Colonic mucosa (tissue), 4 donors: Measurements from ENCODE around the gene C11orf91. TPM values are rescaled to one million over a fixed set of nuclear protein-coding genes. Genes with fewer than 3 reads are reported as not detected.
A peak's percentile ranks its signal among the peaks of the same experiment; 100 is the strongest.

Experiments used
- DNase-seq: peaks from one replicate; pipeline ENCODE4 v3.0.0-alpha.2; 2020
- H3K27ac ChIP-seq: fragments of 200-600 bp; one replicate; pipeline ENCODE4 v1.8.0; 2021
- H3K27me3 ChIP-seq: fragments of 200-600 bp; one replicate; pipeline ENCODE4 v1.8.0; 2021
- H3K36me3 ChIP-seq: fragments of 200-600 bp; one replicate; pipeline ENCODE4 v1.8.0; 2021
- H3K4me1 ChIP-seq: fragments of 200-600 bp; one replicate; pipeline ENCODE4 v1.8.0; 2021; ENCODE audit warnings: mild to moderate bottlenecking
- H3K4me3 ChIP-seq: fragments of 200-600 bp; one replicate; pipeline ENCODE4 v1.8.0; 2021
- H3K9ac ChIP-seq, 2 donors: one replicate each; pipeline ENCODE4 v1.7.0; 2013; ENCODE audit warnings: control low read depth in 2 of 2, low read depth in 2 of 2, low read length in 2 of 2
- H3K9me3 ChIP-seq: fragments of 200-600 bp; one replicate; pipeline ENCODE4 v1.8.0; 2021
- intact Hi-C: fragments of 100-400 bp; cut with DNase I; formaldehyde crosslinking; loops from one replicate; pipeline ENCODE4 v1.14.1; 2022
- total RNA-seq, 2 donors: library from RNA; stranded (reverse); fragmentation: NEBNext Ultra II Directional in 1 of 2; extraction: Animal tissue kit (Norgen Biotek cat#: 25700) in 1 of 2; gene quantifications; one replicate each; pipeline ENCODE4 v1.2.1, GENCODE V29; 2021
- TF ChIP-seq, protein P1 (sequence below): fragments of 200-600 bp; IDR thresholded peaks from one replicate; pipeline ENCODE4 v1.8.0; 2022; ENCODE audit warnings: antibody characterized with exemption, mild to moderate bottlenecking
- donor health status: healthy.
- donor health status: DM: no; HTN: no; CAD: no.
- donor health status: DM: no; HTN: no; CAD: no.

C11orf91 gene
- total RNA-seq, 2 donors from 2014 or later, result not detected

DNA sequence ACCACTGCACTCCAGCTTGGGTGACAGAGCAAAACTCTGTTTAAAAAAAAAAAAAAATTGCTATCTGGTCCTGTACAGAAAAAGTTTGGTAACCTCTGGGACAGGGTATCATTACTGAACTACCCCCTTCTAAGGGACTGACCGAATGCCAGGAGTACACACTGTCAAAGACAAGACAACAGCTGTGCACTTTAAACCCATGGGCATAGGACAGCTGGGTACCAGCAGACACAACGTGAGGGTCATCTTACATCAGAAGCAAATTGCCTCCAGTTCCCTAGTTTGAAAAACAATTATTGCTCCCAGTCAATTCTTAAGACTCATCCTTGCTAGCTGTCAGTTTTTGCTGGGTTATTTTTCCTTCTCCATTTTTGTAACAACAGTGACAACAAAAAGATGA, 17.8 kb upstream of the C11orf91 start:
- no peak for DNase-seq
- Histone ChIP-seq H3K27ac (no peak overlapping the region), H3K27me3 (no peaks in the 10 kb centered on the region), H3K36me3 (no peaks in the 10 kb centered on the region), H3K4me1 (peaks cover 4% of the 10 kb centered on the region), H3K4me3 (no peak overlapping the region), H3K9me3 (no peaks in the 10 kb centered on the region), H3K9ac (no peak overlapping the region)
- intact Hi-C loops, result no loop called here
- TF ChIP-seq, protein P1, sequence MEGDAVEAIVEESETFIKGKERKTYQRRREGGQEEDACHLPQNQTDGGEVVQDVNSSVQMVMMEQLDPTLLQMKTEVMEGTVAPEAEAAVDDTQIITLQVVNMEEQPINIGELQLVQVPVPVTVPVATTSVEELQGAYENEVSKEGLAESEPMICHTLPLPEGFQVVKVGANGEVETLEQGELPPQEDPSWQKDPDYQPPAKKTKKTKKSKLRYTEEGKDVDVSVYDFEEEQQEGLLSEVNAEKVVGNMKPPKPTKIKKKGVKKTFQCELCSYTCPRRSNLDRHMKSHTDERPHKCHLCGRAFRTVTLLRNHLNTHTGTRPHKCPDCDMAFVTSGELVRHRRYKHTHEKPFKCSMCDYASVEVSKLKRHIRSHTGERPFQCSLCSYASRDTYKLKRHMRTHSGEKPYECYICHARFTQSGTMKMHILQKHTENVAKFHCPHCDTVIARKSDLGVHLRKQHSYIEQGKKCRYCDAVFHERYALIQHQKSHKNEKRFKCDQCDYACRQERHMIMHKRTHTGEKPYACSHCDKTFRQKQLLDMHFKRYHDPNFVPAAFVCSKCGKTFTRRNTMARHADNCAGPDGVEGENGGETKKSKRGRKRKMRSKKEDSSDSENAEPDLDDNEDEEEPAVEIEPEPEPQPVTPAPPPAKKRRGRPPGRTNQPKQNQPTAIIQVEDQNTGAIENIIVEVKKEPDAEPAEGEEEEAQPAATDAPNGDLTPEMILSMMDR, result no peak

DNA sequence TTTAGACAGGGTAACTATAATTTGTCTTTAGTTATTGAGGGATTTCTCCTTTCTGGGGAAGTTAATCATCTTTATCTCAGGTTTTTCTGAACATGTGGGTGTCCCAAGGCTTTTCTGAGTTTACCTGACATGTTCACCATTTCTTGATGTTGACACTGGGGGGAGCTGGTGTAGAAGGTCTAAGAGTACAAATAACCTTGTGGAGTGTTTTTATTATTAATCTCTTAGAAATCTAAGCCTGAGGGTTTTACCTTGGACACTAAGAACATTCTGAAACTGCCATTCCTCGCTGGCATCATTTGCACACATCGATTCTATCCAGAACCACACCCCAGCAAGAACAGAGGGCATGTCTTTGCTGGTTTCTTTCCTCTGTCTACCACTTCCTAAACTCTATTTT, 15.6 kb upstream of the C11orf91 start:
- Histone ChIP-seq H3K36me3 (peaks cover 4% of the 10 kb centered on the region), H3K9ac (no peak overlapping the region), H3K27me3 (no peaks in the 10 kb centered on the region), H3K4me1 (peaks cover 4% of the 10 kb centered on the region), H3K27ac (no peak overlapping the region), H3K4me3 (no peak overlapping the region), H3K9me3 (no peaks in the 10 kb centered on the region)
- intact Hi-C loops, result no loop called here
- DNase-seq, result no peak
- TF ChIP-seq, protein P1, result no peak

DNA sequence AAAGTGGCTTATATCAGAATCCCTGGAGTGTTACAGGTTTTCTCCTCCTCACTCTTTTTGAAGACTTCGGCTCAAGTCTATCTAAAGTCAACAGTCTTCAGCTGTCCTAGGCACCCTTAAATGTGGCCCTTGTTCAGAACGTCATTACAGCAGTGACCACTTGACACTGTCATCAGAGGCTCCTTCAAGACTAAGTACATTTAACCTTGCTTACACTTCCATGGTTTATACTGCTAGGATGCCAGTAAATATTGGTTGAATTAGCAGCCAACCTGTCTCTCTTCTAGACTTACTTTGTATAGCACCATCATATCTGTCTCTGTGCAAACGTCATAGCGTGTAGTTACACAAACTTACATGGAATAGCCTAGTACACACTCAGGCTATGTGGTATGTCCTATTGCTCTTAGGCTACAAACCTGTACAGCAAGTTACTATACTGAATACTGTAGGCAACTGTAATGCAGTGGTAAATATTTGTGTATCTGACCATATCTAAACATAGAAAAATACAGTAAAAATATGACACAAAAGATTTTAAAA, 13.3 kb upstream of the C11orf91 start:
- no peak overlapping the region for H3K9ac ChIP-seq
- H3K27me3 ChIP-seq, result no peaks in the 10 kb centered on the region
- no peak for DNase-seq
- peaks cover 4% of the 10 kb centered on the region for H3K4me1 ChIP-seq
- H3K4me3 ChIP-seq, result no peak overlapping the region
- TF ChIP-seq, protein P1, result no peak
- H3K36me3 ChIP-seq, result peaks cover 12% of the 10 kb centered on the region
- no peaks in the 10 kb centered on the region for H3K9me3 ChIP-seq
- H3K27ac ChIP-seq, result no peak overlapping the region
- intact Hi-C loops, result no loop called here

DNA sequence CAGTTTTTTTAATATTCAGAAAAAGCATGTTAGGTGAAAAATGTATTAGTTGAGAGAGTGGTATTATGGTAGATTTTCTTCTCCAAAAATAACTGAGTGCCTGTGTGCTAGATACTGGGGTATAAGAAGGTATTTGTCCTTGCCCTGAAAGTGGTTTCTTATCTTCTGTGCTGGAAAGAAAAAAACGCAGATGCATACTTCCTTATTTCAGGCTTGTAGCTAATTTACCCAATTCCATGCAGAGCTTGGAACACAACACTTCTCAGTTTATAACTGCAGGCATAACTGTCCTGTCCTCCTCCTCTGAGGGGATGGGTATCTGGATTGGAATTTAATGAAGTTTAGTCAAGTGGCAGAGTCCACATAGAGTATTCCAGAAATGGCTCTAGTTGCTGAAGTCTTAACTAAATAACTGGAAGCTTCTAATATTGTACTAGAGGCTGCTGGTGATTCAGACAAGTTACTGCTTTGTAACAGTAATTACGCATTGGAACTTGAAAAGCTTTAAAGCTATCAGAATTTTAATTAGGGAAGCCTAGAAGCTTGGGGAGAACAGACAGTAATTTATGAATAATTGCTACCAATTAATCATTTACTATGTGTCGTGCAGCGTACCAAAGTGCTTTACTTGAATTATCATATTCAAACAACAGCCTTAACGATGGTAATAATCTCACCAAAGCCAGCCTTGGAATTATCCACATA, 12.7 kb upstream of the C11orf91 start:
- Histone ChIP-seq H3K27me3 (no peaks in the 10 kb centered on the region), H3K4me3 (no peak overlapping the region), H3K36me3 (peaks cover 12% of the 10 kb centered on the region), H3K27ac (no peak overlapping the region), H3K4me1 (peaks cover 4% of the 10 kb centered on the region), H3K9ac (no peak overlapping the region), H3K9me3 (no peaks in the 10 kb centered on the region)
- no peak for DNase-seq
- intact Hi-C loops, result no loop called here
- TF ChIP-seq, protein P1, result no peak

DNA sequence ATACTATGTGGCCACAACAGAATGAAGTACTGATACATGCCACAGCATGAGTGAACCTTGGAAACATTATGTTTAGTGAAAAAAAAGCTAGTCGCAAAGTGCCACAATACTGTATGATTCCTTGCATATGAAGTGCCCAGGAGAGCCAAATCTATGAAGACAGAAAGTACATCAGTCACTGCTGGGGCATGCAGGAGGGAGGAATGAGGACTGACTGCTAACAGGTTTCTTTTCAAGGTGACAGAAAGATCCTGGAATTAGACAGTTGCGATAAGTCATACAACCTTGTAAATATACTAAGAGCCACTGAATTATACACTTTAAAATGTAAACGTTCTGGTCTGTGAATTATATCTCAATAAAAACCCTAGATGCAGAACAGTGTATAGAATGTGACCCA, 11.8 kb upstream of the C11orf91 start:
- TF ChIP-seq, protein P1, result no peak
- Histone ChIP-seq H3K27ac (no peak overlapping the region), H3K4me3 (no peak overlapping the region), H3K9me3 (no peaks in the 10 kb centered on the region), H3K4me1 (peaks cover 4% of the 10 kb centered on the region), H3K36me3 (peaks cover 12% of the 10 kb centered on the region), H3K27me3 (no peaks in the 10 kb centered on the region), H3K9ac (no peak overlapping the region)
- DNase-seq, result peak; percentile 6
- intact Hi-C loops, result no loop called here
